Activated T-cell treated with anti-CD3 and anti-CD28 coated beads for 24 hours (primary cell): ENCODE results near the gene SRPK1.

Experiments
- DNase-seq: peaks from one replicate; pipeline ENCODE4 v3.0.0-alpha.2; 2020; ENCODE audit warnings: low read depth

The SRPK1 gene

DNA sequence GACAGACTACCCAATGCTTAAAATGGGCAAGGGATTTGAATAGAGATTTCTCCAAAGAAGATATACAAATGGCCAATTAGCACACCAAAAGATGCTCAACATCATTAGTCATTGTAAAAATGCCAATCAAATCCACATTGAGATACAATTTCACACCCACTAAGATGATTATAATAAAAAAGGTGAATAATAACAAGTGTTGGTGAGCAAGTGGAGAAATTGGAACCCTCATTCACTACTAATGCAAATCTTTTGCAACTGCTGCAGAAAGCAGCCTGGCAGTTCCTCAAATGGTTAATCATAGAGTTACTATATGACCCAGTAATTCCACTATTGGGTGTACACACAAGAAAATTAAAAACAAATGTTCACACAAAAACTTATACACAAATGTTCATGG is 103.4 kb downstream of the SRPK1 start:
- DNase-seq: no peak

DNA sequence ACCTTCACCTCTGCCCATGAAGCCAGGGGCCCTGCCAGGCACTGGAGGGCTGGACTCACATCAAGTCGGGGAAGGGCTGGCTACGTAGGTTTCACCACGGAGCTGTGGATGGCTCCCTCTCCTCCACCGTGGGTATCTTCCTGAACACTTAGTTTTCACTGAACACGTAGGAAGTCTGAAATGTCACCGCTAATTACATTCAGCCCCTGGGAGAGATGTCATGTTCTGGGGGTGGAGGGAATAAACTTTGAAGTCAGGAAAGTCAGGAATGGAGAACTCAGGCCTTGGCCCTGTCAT is 109.3 kb downstream of the SRPK1 start:
- DNase-seq: no peak

DNA sequence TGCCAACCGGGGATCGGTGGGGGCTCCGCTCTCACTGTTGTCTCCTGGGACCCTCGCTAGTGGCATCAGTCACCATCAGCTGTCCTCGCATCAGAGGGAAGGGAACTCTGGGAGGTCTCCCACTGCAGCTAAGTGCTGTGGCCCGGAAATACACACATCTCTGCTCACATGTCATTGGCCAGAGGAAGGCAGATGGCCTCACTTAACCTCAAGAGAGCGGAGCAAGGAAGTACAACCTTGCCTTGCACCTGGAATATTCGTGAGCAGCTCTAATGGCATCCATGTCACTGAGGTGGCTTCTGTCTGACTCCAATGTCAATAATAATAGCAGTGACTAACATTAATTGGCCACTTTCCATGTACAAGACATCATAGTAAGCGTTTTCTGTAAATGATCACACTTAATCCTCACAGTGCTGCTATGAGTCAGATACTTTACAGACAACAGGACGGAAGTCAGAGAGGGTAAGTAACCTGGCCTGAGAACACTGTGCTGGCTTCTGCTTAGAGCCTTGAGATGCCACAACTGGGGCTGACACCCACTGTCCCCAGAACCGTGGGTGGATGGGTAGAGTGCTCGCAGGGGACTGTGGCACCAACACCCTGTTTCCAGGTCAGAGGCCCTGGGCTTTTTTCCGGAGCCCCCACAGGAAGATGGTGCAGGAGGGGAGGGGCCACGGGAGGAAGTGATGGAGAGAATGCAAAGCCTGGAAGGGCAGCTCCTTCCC is 109.8 kb downstream of the SRPK1 start:
- DNase-seq: no peak

DNA sequence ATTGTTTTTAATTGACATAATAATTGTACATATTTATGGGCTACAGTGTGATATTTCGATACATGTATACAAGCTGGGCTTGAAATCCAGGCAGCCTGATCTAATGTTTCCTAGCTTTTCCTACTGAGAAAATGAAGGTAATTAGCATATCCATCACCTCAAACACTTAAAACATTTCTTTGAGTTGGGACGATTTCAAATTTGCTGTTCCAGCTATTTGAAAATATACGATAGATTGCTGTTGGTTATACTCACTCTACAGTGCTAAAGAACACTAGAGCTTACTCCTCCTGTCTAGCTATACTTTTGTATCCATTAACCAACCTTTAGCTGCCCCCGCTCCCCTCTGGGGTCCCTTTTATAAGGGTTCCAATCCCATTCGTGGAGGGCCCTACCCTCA is 111.1 kb downstream of the SRPK1 start:
- DNase-seq: no peak

DNA sequence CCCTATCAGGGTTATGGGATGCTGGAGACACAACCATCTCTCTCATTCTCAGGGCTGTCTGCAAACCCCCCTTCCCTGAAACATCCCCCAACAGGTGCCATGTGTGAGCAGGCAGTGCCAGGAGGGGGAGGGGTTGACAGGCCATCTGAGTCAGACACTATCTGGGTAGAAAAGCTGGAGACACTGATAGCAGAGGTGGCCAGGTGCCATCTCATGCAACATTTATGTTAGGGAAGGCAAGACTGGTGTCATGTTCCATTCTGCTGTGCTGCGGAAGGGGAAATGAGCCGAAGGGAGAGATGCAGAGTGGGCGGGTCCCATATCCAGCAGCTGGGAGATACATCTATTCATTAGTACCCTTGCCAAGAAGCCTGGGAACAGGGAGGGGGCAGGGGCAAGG is 112.2 kb downstream of the SRPK1 start:
- DNase-seq: no peak

DNA sequence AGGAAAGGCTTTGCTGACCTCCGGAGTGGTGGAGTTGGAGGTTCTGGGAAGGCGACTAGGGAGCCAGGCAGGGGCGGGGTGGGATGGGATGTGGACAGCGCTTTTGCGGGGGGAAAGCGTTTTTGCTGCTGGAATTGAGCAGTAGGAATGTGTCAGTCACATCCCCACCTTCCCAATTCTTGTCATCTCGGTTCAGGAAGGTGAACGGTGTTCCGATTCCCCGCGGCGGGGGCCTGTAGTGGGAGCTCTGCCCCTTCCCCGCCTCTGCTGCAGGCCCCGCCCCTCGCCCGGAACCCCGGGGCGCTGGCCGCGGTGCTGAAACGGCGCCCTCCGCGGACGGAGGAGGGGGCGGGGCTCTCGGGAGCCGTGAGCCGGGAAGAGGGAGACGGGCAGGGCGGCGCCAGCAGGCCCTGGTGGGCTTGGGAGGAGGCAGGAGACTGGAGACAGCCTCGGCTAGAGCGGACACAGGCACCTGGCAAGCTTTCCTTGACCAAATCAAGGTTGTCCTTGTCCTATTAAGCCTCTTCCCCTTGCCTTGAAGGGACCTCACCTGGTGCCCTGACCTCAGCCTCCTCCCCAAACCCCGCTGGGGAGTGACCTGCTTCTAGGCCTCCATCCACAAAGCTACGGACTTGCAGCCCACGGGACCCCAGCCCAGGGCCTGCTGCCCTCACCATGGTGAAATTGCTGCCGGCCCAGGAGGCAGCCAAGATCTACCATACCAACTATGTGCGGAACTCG is 115.7 kb downstream of the SRPK1 start, which contains the start of gene LHFPL5:
LHFPL5 (plus strand) TSS at position 357 of the 741 bp plus-strand sequence; CDS start at position 676, 319 bp downstream.
- peak; percentile 20 for DNase-seq

DNA sequence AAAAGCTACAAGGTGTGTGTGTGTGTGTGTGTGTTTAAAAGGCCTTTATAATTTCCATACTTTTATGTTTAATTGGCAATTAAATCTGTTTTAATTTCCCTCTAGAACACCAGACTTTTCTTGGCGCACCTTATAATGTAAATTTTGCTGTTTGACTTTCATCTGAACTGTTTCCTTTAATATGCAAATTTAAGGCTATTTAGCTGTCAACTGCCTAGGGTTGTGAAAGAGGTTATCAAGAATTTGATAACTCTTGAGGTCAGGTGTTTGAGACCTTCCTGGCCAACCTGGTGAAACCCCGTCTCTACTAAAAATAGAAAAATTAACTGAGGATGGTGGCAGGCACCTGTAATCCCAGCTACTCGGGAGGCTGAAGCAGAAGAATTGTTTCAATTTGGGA is 119.8 kb downstream of the SRPK1 start:
- no peak for DNase-seq

DNA sequence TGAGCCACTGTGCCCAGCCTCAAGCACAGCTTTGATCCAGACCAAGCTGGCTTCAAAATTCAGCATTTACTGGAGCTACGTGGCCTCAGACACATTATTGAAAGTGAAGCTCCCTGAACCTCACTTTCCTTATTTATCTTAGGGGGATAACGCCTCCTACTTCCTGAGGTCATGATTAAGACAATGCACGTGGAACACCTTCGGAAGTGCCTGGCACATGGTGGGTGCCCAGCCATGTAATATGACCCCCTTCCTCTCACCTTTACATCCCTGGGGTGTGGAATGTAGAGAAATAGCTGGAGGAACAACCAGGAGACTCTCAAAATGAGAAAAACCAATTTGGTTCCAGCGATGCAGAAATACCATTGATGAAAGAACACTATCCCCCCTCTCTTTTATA is 122.2 kb downstream of the SRPK1 start:
- DNase-seq: no peak

DNA sequence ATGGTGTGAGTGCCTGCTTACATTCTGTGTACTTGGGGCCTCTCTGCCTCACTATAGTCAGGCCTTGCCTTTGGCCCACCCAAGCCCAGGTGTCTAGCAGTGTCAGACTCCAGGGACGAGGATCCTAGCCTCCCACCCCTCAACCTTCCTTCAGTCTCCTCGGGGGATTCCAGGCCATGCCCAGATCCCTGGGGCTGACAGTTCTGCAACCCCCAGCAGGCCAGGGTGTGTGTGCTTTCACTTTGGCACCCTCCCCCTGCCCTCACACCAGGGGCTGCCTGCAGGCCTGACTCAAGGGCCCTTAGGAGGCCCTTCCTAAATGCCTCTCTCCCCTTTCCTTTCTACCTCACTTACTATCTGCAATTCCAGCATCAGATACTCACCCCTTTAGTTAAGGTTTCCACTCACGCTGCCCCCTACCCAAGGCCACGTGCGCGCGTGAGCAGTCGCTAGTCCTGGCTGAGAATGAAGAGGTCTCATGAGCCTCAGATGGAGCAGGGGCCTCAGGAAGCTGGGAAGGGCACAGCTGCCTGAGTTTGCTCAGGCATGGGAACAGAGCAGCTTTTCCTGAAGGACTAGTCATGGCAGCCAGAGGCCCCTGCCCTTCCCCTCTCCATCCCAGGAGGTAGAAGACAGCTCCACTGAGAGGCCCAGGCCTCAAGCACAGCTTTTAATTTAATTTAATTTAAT is 122.9 kb downstream of the SRPK1 start:
- no peak for DNase-seq

DNA sequence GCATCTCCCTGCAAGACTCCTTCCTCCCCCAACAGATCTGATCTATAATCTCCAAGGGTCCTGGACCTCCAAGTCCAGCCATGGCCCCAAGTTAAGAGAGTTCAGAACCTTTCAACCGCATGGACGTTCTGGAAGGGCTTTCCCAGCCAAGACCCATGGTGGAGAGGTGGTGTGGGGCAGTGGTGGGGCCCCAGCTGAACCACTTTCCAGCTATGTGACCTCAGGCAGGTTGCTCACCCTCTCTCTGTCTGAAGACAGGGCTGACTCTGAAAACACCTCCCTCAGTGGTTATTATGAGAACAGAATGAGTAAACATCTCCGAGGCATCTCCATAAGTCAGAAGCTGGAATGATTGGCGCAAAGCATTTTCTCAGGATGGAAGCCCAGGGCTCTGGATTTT is 124.7 kb downstream of the SRPK1 start:
- no peak for DNase-seq

DNA sequence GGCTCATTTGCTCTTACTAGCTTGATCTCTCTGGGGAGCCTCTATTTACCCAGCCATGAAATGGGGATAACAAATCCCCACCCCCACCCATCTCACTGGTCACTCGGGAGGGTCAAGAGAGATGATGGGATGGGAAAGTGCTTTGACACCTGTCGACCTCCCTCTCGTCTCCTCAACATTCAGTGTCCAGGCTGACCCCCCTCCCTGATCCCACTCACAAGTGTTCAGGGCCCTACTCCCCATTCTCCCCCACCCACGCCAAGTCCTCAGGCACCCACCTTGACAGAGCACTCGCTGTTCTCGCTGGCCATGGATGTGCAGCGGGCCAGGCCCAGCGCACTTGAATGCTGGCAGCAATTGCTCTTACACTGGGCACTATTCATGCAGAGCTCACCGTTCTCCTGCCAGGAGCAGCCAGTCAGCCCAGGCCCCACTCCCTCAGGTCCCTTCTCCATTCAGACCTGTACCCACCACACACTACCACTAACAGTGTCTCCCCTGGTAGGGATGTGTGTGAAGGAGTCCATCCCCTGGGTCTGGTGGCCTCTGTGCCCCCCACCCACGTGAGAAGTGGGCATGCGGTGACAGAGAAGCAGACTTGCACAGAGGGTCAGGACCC is 125.3 kb downstream of the SRPK1 start:
- DNase-seq: no peak

DNA sequence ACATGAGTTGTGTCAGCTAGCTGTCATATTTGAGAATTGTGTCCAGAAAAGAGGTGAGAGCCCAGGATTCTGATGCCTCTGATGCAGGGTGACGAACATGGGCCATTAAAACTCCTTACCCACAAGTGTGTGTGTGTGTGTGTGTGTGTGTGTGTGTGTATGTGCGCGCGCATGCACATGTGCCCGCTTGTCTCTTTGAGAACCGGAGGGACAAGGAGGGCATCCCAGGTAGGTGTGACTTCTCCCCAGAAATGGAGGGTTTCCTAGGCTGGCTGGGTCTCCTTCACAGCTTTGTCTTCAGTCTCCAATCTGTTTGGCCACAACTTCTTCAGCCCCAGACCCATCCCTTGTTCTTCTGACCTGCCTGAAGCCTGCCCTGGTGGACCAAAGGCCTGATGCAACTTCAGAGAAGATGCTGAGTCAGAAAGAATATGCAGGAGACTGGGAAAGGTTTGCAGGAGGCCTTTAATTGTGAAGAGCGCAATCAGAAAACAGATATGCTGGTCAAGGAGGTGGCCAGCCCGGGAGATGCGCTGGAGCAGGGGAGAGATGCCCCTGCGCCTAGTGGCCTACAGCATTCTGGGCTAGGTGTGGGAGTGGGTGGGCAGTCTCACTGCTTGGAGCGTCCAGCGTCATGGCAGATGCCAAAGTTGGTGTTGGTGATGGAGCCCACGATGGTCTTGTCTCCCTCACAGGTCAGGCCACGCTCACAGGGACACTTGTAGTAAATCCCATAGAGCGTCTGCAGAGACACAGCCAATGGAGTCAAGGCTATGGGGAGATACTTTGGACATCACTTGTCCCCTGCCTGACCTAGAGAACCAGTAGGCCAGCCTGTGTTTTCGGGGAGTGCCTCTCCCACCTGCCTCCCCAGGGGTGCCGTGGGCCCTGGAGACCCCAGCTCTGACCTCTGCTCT is 126.1 kb downstream of the SRPK1 start:
- DNase-seq: no peak

DNA sequence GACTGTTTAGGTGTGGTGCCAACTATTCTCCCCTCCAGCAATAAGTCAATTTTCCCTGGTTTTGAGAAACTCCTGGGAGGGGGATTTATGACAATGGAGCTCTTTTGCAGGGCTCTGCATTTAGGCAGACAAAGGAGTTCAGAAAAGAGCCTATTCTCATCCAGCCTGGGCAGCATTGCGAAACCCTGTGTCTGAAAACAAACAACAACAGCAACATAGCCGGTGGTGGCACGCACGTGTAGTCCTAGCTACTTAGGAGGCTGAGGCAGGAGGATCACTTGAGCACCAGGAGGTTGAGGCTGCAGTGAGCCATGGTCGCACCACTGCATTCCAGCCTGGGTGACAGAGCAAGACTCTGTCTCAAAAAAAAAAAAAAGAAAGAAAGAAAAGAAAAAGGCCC is 130.2 kb downstream of the SRPK1 start:
- no peak for DNase-seq

DNA sequence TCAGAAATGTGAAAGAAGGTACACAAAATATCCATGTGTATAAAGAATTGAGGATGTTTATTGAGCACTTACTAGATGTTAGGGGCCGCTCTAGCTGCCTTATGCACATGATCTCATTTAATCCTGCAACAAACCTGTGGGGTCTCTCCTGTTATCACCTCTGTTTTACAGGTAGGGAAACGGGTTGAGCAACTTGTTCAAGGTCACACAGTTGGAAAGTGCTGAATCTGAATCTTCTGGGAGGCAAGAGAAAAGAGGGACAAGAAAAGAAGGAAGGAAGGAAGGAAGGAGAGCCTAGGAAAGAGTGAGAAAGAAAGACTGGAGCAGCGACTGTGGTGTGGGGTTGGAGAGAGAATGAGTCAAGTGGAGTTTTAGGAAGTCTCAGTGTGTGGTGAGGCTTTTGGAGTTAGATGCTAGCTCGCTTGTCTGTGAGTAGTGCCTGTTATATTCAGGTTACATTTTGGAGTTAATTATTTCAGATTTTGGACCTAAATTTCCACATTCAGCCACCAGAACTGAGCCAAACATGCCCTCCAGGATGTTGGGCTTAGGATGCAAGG is 132.4 kb downstream of the SRPK1 start:
- DNase-seq: no peak

DNA sequence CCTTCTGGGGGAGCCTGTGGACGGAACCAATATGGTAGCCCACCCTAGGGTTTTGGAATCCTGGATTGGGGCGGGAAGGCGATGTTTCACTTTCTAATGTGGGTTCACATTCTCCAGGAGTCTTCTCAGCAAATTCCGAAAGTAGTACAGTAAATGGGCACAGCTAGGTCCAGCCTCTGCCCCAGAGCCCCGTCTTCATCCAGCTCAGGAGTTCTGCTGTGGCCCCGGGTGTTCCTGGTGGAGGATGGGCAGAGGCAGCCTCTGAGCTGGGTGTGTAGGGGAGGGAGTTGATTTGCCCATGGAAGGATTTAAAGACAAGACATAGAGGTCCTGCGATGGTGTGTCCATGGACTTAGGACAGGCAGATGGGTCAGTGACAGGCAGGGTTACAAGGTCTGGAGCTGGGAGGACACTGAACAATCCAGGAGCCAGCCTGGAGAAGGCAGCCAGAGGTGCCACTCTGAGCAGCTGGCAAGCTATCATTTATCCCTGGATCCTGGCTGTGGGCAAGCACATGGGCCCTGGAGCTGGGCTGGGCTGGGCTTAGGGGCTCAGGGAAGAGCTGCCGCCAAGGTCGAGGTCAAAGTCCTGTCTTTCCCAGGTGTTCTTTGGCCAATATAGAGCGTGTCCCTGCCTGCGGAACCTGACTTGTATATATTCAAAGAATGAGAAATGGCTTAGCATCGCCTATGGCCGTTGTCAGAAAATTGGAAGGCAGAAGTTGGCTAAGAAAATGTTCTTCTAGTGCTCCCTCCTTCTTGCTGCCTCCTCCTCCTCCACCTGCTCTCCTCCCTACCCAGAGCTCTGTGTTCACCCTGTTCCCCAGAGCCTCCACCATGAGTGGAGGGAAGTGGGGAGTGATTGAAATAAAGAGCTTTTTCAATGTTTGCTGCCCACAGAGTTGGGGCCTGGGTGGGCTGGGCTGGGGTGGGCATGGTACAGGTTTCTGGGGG is 133.4 kb downstream of the SRPK1 start:
- DNase-seq: no peak

DNA sequence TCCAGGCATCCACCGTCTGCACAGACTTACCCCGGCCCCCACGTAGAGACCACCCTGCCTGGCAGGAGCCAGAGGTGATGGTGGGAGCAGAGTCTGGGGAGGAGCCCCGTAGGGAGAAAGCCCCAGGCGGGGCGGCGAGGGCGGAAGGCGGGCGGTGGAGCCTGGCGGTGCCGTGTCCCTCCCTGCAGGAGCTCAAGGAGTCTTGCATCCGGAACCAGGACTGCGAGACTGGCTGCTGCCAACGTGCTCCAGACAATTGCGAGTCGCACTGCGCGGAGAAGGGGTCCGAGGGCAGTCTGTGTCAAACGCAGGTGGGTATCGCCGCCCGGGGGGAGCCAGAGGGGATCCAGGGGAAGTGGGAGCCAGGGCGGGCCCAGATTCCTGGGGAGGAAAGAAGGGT is 134.1 kb downstream of the SRPK1 start:
- DNase-seq: no peak

DNA sequence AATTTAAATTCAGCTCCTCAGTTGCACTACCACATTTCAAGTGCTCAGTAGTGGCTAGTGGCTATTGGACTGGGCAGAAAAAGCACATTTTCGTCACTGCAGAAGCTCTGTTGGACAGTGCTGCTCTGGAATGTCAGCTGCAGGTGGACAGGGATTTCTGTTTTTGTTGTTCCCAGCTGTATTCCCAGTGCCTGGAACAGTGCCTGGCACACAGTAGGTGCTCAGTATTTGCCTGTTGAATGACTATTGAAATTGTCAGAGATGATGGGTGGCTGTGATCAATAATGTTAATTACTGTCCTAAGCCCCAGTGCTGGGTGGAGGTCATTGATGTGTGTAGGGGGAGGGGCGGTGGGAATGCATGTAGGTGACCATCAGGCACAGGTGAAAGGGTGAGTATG is 134.6 kb downstream of the SRPK1 start:
- DNase-seq: no peak

DNA sequence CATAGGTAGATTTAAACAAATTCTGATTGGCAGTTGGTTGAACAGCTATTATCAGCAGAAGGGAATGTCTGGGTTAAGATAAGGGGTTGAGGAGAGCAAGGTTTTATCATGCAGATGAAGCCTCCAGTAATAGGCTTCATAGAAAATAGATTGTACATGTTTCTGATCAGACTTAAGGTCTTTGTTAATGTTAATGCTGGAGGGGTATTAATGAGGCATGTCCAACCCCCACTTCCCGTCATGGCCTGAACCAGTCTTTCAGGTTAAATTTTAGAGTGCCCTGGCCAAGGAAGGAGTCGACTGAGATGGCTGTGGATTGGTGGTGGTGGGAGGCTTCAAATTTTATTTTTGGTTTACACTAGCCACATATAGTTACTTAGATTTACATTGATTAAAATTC is 136.7 kb downstream of the SRPK1 start:
- DNase-seq: no peak
